Cortex of kidney (tissue), 1 donor: ENCODE results near the gene MTA2.
"Not testable (repeated sequence)": the region's sequence is repeated elsewhere in the genome, so short reads cannot be mapped to it uniquely, and the experiment has no call there.

Source experiments
- DNase-seq: peaks from one replicate; lab custom pipeline; 2025; lab: John Stamatoyannopoulos, UW

MTA2 gene

DNA sequence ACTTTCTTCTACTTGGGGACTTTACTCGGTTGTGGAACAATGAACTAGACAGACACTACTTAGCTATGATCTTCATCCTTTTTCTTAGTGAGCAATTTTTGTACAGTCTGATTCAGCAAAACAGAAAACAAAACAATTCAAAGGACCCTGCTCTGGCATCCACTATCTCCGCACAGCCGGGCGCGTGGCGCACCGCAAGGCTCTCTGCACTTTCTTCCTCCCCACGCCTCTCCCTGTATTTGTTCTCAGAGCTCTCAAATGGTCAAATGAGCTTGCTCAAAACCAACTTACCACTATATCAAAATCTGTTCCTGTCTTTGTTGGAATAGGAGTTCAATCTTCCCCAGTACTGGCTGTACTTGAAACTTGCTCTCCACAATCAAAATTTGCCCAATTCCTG, 35.4 kb downstream of the MTA2 start:
- DNase-seq = no peak

DNA sequence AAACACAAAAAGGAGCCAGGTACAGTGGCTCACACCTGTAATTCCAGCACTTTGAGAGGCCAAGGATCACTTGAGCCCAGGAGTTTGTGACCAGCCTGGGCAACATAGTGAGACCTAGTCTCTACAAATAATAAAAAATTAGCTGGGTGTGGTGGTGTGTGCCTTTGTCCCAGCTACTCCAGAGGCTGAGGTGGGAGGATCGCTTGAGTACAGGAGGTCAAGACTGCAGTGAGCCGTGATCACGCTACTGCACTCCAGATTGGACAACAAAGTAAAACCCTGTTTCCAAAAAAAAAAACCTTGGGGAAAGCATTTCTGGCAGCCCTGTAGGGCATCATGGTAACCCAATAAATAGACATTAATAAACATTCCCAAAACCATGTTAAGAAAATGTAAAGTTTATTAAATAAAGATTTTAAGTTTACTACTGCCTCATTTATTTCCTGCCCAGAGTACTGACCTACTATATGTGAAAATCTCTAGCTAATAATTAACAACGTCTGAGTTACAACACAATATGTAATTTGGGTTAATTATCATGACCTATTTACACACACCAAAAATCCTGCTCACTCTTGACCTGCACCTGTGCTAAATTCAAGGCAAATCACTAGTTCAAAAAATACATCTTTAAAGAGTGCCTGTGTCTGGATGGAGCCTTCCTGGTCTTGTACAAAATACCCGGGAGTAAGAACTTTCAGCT, 36.4 kb downstream of the MTA2 start:
- no peak for DNase-seq

DNA sequence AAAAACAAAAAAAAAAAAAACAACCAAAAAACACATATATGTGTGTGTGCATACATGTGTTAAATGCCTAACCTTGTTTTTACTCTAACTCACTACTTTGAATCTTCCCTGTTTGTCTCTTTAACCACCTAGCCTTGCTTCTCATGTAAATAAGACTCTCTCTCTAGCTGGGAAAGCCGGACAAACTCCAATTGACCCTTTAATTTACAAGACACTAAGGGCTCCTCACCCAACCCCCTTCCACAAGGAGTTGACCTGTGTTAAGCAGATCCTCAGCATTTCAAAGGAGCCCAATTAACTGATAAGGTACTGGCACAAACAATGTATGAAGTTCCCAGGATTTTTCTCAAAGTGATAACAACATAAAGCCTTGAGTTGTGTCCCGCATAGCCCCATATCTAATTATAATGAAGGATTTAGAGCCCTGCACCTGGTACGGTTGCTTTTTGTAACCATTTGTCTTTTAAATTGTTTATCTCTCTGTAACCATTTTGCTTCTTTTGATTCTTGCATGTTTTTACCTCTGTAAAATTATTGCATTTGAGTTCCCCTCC, 39.9 kb downstream of the MTA2 start:
- not testable (repeated sequence) for DNase-seq

DNA sequence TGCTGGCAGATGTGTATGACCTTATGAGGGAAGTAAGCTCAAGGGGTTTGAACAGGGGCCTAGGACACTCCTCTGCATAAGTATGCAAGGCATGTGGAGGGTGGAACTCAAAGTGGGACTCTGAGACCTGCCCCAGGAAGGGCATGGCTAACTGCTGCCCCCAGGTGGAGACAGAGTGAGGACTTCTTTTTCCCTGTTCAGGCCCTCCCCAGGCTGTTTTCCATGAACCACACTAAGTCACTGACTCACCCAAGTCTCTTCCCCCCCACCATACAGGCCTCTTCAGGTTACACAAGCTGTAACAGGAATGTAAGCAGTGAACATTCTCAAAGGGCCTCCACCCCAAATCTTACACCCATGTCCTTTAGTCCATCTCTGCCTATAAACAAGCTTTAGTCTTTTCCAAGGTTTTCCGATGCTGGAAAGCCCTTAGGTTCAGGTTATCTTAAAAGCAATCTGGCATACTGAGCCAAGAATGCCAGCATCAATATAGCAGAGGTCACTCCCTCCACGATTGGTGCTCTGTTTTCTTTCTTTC, 41.0 kb downstream of the MTA2 start:
- no peak for DNase-seq

DNA sequence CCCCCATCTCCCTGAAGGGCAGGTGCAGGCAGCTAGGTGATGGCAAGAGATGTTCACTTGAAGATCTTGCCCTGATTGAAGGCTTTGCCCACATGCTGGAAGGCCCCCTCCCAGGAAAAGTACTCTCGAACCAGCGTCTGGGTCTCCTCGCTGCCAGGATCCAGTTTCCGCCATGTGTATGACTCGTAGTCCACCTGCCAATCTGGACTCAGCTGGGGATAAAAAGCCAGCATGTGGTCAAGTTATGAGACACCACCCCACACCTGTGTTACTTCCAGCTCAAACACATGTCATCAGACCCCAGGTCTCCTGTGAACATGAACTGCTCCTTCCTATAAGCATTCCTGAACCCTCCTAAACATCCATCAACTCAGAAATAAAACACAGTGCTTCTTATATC, 42.0 kb downstream of the MTA2 start:
- not testable (repeated sequence) for DNase-seq

DNA sequence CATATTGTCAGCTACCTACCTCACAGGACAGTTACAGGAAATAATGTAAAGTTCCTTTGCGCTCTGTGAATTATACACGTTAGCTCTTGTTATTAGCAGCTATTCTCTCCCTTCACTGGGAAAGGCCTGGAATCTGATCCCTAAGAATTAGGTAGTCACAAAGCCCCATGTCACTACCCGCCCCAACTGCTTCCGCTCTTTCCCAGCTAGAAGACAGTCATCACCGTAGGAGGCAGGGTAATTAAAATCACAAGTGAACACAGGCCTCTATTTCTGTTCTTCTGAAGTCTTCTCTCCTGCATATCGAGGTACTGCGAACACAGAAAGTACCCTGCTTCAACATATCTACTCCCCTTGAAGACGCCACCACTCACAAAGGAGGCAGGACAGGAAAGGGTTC, 42.5 kb downstream of the MTA2 start:
- DNase-seq = no peak

DNA sequence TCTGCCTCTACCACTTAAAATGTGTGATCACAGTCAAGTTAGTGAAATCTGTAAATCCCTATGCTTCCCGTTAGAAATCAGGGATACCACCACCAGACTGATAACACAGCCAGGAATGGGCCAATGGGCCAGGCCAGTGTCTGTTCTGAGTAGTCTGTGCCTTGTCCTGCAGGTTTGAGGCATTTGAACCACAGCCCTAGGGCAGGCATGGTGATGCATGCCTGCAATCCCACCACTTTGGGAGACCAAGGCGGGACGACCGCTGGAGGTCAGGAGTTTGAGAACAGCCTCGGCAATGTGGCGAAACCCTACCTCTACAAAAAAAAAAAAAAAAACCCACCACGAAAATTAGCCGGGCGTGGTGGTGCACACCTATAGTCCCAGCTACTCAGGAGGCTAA, 43.0 kb downstream of the MTA2 start:
- DNase-seq = no peak

DNA sequence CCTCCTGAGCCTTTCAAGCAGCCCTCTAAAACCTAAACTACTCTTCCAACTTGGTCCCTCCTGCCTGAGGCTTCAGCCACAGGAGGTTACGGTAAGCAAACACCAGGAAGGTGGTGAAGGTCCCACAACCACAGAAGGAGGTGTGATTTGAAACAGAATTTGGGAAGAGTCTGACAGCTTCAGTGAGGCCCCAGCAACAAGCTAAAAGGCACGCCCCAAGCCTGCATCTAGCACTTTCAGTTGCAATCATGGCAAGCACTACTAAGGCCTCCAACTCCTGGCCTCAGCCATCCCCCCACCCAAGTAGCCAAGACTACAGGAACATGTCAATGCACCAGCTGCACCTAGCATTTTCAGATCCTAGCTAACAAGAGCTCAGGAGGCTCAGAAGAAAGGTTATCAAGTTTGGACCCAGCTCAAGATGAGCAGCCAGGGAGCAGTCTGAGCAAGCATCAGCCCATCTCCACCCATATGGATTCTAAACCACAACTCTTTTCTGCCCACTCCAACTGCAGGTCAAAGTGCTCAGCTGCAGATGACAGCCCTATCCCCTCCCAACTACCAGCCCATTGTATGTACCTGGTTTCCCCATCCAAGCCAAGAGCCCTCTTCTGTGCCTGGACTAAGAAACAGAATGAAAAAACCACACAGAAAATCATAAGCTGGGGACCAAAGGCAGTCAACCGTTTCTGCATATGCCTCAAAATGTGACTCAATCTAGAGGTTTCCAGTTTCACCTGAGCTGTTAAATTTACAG, 44.6 kb downstream of the MTA2 start:
- DNase-seq = no peak

DNA sequence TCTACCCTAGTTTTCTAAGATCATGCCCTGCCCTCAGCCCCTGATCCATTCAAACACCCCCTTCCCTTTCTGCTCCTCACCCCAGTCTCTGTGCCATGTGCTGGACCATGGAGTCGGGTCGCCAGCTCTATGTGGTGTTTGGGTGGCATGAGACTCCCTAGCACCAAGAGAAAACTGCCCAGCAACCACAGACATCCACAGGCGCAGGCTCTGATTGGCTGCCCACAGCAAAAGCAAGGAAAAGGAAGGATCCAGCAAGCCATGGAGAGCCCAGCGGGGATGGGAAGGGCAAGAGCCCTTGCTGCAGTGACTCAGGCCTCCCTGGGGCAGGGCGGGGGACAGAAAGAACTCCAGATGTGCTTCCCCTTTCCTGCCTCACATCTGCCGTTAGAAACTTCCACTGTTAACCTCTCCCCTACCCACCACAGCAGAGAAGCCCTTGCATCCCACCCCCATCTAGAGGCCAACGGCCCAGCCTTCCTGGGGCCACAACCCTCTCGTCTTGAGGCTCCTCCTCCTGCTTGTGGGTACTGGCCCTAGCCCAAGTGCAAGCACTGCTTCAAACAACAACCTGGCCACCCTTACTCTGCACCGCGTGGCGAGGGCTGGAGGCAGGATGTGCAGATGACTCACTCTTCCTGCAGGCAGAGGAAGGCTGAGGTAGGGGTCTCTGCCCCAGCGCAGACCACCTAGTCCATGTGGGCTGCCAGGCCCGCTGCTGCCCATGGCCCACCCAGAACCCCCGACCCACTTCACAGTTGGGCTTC, 45.4 kb downstream of the MTA2 start:
- no peak for DNase-seq

DNA sequence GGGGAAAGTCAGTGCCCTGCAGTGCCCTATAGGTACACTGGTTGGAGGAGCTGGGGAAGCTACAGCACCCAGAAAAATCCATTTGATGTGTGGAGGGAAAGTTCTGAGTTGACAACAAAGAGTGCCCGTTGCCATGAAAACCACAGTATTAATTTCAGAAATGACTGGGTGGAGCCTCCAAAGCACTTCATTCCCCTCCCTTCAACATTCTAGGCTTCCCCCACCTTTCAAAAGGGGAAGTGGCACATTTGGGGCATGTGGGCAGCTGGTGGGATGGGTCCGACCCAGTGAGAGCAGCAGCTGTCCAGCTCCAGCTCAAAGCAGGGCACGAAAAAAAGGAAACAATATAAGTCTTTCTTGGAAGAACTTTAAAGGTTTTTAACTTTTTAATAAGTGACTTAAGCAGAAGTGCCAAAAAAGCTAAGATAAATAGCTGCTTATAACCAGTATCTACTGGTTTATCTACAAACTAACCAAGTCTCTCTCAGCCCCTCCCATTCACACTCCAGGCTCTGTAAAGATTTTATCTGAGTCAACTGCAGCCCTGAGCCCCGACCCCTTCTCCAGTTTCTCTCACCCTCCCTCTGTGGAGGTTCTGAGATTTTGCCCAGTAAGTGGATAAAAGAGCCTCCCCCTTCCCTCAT, 46.1 kb downstream of the MTA2 start:
- DNase-seq = no peak

DNA sequence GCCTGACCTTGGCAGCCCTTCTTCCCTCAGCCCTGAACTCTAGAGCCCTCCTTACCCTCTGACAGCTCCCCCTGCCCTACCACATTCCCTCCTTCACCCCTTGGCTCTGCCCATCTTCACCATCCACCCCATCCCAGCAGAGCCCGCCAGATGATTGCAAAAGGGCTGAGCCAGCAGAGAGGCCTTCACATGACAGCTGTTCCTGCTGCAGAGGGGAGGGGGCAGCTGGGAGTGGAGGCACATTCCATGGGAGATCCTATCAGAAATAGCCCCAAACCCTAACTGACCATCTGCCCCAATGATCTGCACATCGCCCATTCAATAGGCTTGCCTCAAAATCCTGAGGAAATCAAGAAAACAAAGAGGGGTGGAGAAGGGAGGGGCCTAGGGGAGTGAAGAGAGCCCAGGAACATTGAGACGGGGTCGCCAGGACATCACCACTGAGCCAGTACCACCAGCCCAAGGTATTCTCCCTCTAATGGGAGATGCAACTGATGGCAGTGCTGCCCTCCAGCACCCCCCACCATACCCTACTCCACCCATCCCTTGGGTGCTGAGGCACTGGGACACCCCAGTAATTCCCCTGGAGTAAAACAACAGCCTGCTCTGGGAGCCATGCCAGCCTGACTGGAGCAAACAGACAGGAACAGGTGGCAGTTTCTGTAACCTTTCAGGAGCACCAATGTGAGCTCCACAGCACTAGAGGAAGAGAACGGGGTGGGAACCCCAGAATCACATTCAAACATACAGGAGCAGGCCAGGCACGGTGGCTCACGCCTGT, 47.1 kb downstream of the MTA2 start:
- no peak for DNase-seq

DNA sequence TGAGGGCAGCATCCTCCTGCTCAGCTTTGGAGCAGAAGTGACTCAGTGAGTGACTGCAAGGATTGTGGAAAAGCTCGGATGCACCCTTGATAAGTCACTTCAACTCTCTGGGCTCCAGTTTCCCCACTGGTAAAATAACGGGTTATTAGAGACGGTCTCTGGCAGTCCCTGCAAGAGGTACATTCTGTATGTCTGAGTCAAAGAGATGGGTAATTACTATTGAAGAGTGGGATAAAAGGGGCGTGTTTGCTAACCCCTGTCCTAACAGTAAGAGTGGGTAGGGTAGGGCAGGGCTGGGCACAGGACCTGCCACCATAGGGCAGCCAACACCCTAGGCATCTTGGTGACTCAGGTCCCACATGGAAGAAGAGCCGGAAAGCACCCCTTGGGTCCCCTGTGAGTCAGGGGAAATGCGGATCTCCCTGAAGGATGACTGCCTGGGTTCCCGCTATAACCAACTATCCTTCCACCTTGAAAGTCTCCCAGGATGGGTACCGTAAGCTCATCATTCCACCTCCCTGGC, 47.8 kb downstream of the MTA2 start:
- no peak for DNase-seq

DNA sequence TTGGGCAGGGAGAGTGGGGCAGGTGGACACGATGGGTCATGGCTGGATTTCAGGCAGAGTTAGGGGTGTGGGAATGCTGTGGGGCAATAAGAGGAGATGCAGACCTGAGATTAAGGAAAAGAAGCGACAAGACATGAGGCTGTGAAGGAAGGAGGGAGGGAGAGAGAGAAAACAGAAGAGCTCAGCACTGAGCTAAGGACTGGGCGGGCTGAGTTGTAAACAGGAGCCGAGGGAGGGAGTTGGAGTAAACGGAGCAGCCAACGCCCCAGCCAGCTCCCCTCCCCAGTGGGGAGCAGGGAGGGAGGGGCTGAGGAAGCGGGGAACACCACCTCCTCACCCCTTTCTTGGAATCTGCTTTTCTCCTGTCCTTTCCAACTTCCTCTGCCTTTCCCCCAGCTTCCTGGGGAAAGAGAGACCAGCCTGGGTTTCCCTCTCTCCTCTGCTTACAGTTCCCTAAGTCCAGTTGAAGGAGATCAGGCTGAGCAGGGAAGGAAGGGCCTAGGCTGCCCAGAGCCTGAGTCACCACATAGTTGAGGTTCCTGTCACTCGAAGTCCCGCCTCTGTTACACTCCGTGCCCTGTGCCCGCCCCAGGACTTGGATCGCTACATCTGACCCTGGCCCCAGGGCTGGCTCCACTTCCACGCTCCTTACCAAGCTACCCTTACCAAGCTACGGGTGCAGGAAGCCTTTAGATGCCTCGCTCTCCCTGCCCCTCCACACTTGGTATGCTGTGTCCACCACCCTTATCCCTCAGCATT, 48.4 kb downstream of the MTA2 start:
- DNase-seq = no peak

DNA sequence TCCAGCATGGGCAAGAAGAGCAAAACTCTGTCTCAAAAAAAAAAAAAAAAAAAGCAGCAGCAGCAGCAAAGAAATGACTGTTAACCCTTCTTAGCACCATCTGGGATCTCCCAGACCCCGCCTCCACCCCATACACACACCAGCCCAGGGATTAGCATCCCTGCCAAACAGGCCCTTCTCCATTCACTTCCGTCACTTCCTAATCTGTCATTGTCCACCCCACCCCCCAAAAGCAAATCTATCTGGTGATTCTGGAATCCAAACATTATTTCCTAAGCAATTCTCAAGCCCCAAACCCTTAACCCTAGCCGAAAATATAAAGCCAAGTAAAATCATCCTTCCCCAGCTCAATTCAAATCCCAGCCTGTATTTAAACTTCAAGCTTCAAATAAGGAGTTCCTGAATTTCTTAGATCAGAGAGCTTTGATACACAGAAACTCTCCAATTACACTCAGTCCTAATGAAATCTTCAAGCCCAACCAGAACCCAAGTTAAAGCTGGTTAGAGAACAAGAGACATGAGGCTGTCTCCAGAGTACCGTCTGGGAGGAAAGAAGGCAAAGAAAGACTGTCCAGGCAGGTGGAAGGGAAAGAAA, 49.1 kb downstream of the MTA2 start:
- DNase-seq = no peak

DNA sequence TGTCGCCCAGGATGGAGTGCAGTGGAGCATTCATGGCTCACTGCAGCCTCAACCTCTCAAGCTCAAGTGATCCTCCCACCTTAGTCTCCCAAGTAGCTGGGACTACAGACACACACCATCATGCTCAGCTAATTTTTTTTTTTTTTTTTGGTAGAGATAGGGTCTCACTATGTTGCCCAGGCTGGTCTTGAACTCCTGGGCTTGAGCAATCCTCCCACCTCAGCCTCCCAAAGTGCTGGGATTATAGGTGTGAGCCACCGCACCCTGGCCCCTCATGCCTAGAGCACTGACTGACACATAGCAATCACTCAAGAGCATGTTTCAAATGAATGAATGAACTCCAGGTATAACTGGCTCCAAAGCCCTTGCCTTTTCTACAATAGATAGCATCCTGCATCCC, 51.2 kb downstream of the MTA2 start:
- not testable (repeated sequence) for DNase-seq

DNA sequence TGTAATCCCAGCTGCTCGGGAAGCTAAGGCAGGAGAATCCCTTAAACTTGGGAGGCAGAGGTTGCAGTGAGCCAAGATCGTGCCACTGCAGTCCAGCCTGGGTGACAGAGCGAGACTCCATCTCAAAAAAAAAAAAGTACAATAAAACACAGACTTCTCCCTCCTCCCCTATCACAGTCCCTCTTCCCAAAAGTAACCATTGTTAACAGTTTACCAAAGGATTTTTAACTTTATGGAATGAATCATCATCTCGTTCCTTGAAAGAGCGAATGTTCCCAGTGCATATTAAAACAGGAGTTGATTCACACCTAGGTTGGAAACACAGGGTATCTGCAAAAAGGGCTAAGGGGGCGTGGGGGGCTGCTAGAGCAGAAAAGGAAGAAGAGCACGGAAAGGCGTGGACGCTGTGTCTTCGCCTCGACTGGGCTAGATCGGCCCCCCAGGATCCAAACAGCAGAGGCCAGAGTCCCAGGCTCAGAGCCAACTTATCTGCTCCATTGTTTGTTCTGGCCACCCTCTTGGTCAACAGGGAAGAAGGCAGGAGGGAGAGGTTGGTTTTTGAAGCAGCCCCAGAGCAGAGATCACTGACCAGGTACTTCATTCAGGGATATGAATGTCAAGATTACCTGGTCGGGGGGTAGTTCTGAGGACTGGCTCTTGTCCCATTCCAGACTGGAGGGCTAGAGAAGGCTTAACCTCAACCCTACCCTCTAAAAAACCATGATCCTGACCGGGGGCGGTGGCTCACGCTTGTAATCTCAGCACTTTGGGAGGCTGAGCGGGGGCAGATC, 52.9 kb downstream of the MTA2 start:
- no peak for DNase-seq

DNA sequence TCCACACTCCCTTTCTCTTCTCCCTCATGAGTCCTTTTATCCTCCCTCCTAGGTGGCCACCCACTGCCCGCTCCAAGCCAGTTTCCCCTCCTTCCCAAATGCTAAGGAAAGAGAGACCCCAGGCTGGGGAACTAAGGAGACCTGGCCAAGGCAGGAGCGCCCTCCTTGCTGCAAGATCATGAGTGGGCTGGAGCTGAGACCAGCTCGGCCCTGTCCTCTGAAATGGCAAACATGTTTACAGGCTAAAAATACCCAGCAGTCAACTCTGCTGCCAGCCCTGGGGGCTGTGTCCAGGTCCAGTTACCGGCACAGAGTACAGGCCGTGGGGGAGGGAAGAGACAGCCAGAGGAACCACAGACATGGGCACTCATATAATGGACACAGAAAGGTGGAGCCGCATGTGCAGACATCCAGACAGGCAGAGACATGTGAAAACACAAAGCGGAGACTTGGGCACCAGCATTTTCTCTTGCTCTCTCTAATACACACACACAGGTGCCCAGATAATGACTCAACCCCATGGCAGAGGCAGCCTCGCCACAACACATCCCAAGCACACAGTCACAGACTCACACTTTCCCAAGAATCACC, 53.9 kb downstream of the MTA2 start:
- no peak for DNase-seq

DNA sequence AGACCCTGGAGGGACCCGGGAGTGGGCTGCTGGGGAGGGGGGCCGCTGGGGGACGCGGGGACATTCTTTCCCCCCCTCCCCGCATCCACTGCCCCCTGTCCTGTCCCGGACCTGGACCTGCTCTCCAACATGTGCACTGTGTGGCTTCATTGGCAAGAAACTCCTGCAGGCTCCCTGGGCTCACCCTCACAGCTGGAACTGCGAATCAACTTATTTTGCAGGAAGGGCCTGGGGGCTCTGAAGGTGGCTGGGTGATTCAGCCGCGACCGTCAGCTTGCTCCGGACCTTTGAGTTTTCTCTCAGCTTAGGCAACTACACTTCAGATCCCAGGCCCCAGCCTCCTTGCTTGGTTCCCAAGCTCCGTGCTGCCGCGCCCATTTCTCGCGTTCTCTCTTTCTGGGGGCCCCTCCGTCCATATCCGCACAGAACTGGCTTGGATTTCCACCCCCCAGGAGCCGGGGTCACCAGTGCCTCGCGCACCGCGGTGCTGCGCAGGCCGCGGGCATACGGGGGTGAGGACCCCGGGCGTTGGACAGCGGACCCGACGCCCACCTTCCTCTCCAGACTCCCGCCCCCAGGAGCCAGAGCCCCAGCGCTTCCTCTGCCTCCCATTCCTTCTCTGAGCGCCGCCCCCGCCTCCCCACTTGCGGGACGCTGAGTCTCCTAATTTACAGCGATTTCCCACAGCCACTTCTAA, 54.6 kb downstream of the MTA2 start:
- DNase-seq = no peak
